HCT116 (cell line): ENCODE results near the gene CENPL.

Experiments
- EZH2 ChIP-seq: fragments of 200-600 bp; sonication (generic); IDR thresholded peaks from 2 replicates; pipeline ENCODE4 v1.6.1; 2017; ENCODE audit warnings: antibody characterized with exemption, mixed run types
- POLR2A ChIP-seq: IDR thresholded peaks from 2 replicates; pipeline ENCODE4 v1.7.0; 2011; ENCODE audit warnings: borderline replicate concordance; ENCODE audit not compliant: insufficient read depth, insufficient read length; ENCODE audit errors: extremely low read depth
- REST ChIP-seq: IDR thresholded peaks from 2 replicates; pipeline ENCODE4 v1.6.1; 2012; ENCODE audit warnings: low read depth
- TF ChIP-seq, protein P1 (sequence below), 3 experiments: fragments of 200-600 bp in 1 of 3; sonication (generic) in 1 of 3; IDR thresholded peaks in 2 of 3; conservative IDR thresholded peaks in 1 of 3; 2 replicates each; pipeline ENCODE4 v1.5.1; 2012 to 2017; ENCODE audit warnings: low read depth in 2 of 3, low read length in 2 of 3, antibody characterized with exemption in 1 of 3, borderline replicate concordance in 1 of 3, control low read depth in 1 of 3, mild to moderate bottlenecking in 1 of 3, mixed read lengths in 1 of 3, mixed run types in 1 of 3, moderate library complexity in 1 of 3; ENCODE audit not compliant: insufficient read depth in 1 of 3
- TF ChIP-seq, protein P2 (sequence below): IDR thresholded peaks from 2 replicates; pipeline ENCODE4 v1.6.1; 2012

DNA sequence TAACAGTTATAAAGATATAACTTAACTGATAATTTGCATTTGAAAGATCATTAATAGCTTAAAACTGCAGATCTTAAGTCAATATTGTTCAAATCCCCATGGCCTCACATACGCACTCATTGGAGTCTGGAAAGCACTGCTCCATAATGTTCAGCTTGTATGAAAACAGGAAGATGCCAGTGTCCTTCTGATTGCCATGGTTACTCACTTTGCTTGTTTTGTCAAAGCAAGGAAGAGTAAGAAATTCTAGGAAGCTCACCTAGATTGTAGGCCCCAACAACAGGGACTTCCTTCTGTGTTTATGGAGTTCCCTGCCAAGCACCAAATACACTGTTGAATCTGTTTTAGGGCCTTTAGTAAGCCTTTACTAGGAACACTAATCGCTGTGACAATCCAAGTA lies 32.2 kb upstream of the CENPL start:
- TF ChIP-seq, protein P1, sequence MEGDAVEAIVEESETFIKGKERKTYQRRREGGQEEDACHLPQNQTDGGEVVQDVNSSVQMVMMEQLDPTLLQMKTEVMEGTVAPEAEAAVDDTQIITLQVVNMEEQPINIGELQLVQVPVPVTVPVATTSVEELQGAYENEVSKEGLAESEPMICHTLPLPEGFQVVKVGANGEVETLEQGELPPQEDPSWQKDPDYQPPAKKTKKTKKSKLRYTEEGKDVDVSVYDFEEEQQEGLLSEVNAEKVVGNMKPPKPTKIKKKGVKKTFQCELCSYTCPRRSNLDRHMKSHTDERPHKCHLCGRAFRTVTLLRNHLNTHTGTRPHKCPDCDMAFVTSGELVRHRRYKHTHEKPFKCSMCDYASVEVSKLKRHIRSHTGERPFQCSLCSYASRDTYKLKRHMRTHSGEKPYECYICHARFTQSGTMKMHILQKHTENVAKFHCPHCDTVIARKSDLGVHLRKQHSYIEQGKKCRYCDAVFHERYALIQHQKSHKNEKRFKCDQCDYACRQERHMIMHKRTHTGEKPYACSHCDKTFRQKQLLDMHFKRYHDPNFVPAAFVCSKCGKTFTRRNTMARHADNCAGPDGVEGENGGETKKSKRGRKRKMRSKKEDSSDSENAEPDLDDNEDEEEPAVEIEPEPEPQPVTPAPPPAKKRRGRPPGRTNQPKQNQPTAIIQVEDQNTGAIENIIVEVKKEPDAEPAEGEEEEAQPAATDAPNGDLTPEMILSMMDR (IDR thresholded peaks at IDR 0.05 in 2 of 3, conservative IDR thresholded peaks at IDR 0.05 in 1 of 3; ENCODE audit: borderline replicate concordance in 1 of 3, insufficient read depth in 1 of 3, low read depth in 2 of 3, low read length in 2 of 3), result no peak
- TF ChIP-seq POLR2A (no peak), REST (no peak), EZH2 (no peak)
- TF ChIP-seq, protein P2, sequence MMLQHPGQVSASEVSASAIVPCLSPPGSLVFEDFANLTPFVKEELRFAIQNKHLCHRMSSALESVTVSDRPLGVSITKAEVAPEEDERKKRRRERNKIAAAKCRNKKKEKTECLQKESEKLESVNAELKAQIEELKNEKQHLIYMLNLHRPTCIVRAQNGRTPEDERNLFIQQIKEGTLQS, result no peak
